ENCODE data around the gene PRPSAP1. TPM values are rescaled to one million over a fixed set of nuclear protein-coding genes. Genes with fewer than 3 reads are reported as not detected.

PRPSAP1 gene, protein sequence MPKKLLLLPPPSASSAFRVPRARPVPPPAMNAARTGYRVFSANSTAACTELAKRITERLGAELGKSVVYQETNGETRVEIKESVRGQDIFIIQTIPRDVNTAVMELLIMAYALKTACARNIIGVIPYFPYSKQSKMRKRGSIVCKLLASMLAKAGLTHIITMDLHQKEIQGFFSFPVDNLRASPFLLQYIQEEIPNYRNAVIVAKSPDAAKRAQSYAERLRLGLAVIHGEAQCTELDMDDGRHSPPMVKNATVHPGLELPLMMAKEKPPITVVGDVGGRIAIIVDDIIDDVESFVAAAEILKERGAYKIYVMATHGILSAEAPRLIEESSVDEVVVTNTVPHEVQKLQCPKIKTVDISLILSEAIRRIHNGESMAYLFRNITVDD
- total RNA-seq (2022; extraction: Qiagen RNA extraction; ENCODE audit: low read depth) = 48.3 to 74.6 TPM (median 65.8 TPM) in 5 replicates

DNA sequence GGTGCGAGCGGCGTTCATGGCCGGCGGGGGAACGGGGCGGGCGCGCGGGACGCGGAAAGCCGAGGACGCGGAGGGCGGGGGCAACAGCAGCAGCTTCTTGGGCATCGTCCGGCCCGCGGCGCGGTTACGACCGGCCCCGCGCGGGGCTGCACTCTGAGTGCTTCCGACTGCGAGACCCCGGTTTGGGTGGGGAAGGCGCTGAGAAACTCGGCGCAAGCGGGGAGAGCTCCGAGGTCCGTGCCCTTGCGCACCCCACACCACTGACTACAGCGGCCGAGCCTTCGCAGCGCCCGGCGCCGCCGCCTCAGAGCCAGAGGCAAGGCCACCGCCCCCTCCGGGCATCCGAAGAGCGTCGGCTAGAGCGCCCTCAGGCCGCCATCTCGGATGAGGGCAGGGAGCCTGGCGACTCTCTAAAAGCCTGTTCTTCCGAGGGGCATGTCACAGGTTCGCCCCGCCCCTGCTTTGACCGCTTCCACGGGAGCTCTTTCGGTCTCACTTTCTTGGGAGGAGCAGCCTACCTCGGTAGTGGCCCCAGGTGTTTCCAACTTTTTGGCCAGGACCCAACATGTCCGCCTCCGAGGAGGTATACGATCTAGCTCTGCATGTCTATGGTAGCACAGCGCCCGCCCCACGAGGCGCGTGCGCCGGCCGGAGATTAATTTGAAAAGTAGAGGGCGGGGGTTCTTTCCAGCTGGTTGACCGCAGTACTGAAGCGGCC is at the start of gene PRPSAP1:
TSS of gene PRPSAP1 (minus strand) at position 318 of the 718 bp plus-strand sequence. CDS start at position 105, 213 bp downstream.

DNA sequence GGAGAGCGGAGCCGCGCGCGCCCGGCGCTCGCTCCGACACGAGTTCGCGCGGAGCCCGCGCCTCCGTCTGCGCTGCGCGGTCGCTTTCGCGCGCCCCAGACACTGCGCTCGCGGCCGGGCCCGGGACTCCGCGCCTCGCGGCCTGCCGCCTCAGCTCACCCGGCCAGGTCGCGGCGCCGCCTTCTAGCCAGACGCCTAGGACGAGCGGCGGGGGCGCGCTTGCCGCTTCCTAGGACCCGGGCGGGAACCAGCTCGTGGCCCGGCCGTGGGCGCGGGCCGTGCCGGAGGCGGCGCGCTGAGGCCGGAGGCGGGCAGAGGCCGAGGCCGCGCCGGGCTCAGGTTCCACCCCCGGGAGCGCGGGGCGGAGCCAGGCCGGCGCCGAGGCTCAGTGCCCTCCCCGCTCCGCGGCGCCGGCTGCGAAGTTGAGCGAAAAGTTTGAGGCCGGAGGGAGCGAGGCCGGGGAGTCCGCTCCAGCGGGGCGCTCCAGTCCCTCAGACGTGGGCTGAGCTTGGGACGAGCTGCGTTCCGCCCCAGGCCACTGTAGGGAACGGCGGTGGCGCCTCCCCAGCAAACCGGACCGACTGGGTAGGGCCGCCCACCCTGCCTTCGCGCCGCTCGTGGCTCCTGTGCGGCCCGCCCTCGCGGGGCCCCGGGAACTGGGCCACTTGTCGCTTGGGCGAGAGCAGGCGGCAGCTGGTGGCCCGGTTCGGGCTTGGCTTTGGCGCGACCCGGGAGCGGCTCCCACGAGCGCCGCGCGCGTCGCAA is 30.7 kb upstream of the PRPSAP1 start, which contains the start of gene SPHK1:
TSS of gene SPHK1 (plus strand) at position 388 of the 765 bp plus-strand sequence. CDS start 1,036 bp downstream, outside the sequence.

DNA sequence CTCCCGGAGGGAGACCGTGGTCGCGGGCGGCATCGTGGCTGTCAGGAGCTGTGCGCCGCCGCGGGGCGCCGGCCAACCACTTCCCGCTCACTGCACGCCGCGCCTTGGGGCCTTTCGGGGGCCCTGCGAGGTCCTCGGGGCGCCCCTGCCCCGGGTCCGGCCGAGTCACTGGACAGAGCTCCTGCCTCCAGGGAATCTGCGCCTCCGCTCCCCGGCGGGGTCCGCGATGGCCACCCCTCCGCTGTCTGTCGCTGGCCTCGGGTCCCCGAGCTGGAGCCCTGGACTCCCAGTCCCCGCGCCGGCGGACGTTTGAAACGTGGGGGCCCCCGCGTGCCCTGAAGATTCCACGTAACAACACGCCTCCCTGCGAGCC is 45.8 kb downstream of the PRPSAP1 start, which contains the start of gene QRICH2:
TSS of gene QRICH2 (minus strand) at position 311 of the 373 bp plus-strand sequence. CDS start at position 33, 278 bp downstream.

DNA sequence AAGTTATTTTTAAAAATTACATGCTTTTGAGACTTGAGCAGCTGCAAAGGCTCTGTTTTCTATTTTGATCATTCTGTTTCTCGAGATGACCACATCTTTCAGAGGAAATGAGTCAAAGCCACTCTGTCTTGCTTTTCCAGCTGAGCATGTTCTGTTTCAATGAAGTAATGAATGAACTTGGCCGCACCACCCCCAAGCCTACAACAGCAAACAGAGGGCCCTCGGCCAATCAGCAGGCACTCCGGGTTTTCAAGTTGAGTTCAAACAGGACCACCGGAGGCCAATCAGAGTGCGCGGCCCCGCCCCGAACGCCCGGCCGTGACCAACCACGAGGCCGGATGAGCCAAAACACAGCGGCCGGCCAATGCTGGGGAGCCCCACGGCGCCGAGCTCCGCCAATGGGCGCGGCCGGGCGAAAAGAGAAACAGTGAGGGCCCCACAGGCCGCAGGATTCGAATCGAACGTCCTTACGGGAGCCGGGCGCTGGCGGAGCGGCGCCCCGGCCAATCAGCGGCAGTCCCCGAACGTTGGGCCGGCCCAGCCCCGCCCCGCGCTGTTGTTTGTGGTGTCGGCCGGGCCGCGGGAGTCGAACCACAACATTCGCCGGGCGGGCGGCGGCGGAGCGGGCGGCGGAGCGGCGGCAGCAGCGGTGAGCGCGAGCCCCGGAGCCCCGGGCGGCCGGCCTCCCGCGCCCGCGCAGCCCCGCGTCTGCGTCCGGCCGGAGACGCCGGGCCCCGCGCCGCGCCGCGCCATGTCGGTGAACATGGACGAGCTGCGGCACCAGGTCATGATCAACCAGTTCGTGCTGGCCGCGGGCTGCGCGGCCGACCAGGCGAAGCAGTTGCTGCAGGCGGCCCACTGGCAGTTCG is 88.7 kb downstream of the PRPSAP1 start, which contains the start of gene UBALD2:
TSS of gene UBALD2 (plus strand) at position 594 of the 869 bp plus-strand sequence. CDS start at position 752, 158 bp downstream.

Other genes starting within 250 kb of the PRPSAP1 start
- gene FOXJ1, start 212.7 kb downstream of the PRPSAP1 start, total RNA-seq (2022; extraction: Qiagen RNA extraction; ENCODE audit: low read depth) = 0.24 to 0.42 TPM (median 0.35 TPM) in 5 replicates
- gene RNF157, start 113.4 kb downstream of the PRPSAP1 start, total RNA-seq (2022; extraction: Qiagen RNA extraction; ENCODE audit: low read depth) = 5.7 to 8.7 TPM (median 6.8 TPM) in 5 replicates
- 45.3 to 95.6 TPM (median 71.1 TPM) in 5 replicates for gene UBALD2, start 88.6 kb downstream of the PRPSAP1 start, total RNA-seq (2022; extraction: Qiagen RNA extraction; ENCODE audit: low read depth)
- 0.69 to 1.8 TPM (median 1.0 TPM) in 5 replicates for gene QRICH2, start 45.6 kb downstream of the PRPSAP1 start, total RNA-seq (2022; extraction: Qiagen RNA extraction; ENCODE audit: low read depth)
- gene SPHK1, start 30.7 kb upstream of the PRPSAP1 start, total RNA-seq (2022; extraction: Qiagen RNA extraction; ENCODE audit: low read depth) = 50.8 to 65.0 TPM (median 62.2 TPM) in 5 replicates
- gene UBE2O, start 99.2 kb upstream of the PRPSAP1 start, total RNA-seq (2022; extraction: Qiagen RNA extraction; ENCODE audit: low read depth) = 33.3 to 38.6 TPM (median 37.6 TPM) in 5 replicates
- gene AANAT, start 113.7 kb upstream of the PRPSAP1 start, total RNA-seq (2022; extraction: Qiagen RNA extraction; ENCODE audit: low read depth) = 0.21 to 0.41 TPM (median 0.29 TPM) in 4 of 5 replicates, not detected in the other
- gene RHBDF2, start 147.5 kb upstream of the PRPSAP1 start, total RNA-seq (2022; extraction: Qiagen RNA extraction; ENCODE audit: low read depth) = 44.6 to 76.6 TPM (median 66.4 TPM) in 5 replicates
- gene CYGB, start 183.8 kb upstream of the PRPSAP1 start, total RNA-seq (2022; extraction: Qiagen RNA extraction; ENCODE audit: low read depth) = 0.77 to 2.0 TPM (median 1.0 TPM) in 5 replicates
- gene PRCD, start 186.1 kb upstream of the PRPSAP1 start, total RNA-seq (2022; extraction: Qiagen RNA extraction; ENCODE audit: low read depth) = not detected in 5 replicates
- 0.18 to 0.52 TPM (median 0.25 TPM) in 5 replicates for gene ST6GALNAC2, start 231.9 kb upstream of the PRPSAP1 start, total RNA-seq (2022; extraction: Qiagen RNA extraction; ENCODE audit: low read depth)

Measured in A549 treated with DMSO at 1 μM for 4 hours (cell line).